SU-DHL-6 (cell line): Measurements from ENCODE around the gene GPR89A.

Experiments used
- H2AFZ ChIP-seq: fragments of 200-600 bp; sonication (generic); 2 replicates; pipeline ENCODE4 v1.6.1; 2014; ENCODE audit warnings: low read depth, mild to moderate bottlenecking, moderate library complexity, mixed read lengths, antibody characterized with exemption, low read length; ENCODE audit not compliant: severe bottlenecking
- H3F3A ChIP-seq: fragments of 200-600 bp; shearing (Covaris generic); 2 replicates; pipeline ENCODE4 v1.6.0; 2016; ENCODE audit warnings: antibody characterized with exemption, mild to moderate bottlenecking; ENCODE audit not compliant: insufficient read depth
- H3K27ac ChIP-seq: fragments of 200-600 bp; sonication (generic); 2 replicates; pipeline ENCODE4 v1.5.1; 2016; ENCODE audit warnings: low read depth, mild to moderate bottlenecking, low read length, moderate library complexity, mixed read lengths
- H3K27me3 ChIP-seq: fragments of 200-600 bp; sonication (generic), shearing (Covaris generic); 2 replicates; pipeline ENCODE4 v1.6.0; 2014; ENCODE audit warnings: mild to moderate bottlenecking, low read length
- H3K36me3 ChIP-seq: fragments of 200-600 bp; sonication (generic); 2 replicates; pipeline ENCODE4 v1.6.1; 2014; ENCODE audit warnings: mild to moderate bottlenecking, low read length, mixed read lengths
- H3K4me2 ChIP-seq: fragments of 300-600, 200-600 bp; shearing (Covaris generic), sonication (generic); 2 replicates; pipeline ENCODE4 v1.6.0; 2014; ENCODE audit warnings: low read length, low read depth, mild to moderate bottlenecking; ENCODE audit not compliant: poor library complexity, severe bottlenecking
- H3K4me3 ChIP-seq: fragments of 200-600 bp; sonication (generic); 2 replicates; pipeline ENCODE4 v1.5.1; 2014; ENCODE audit warnings: antibody characterized with exemption, low read length, mild to moderate bottlenecking, mixed read lengths; ENCODE audit not compliant: insufficient read depth, poor library complexity, severe bottlenecking
- H3K79me2 ChIP-seq: fragments of 200-600 bp; sonication (generic); 2 replicates; pipeline ENCODE4 v1.6.1; 2014; ENCODE audit warnings: mild to moderate bottlenecking, low read length, moderate library complexity; ENCODE audit not compliant: insufficient read depth
- H3K9ac ChIP-seq: fragments of 200-600 bp; sonication (generic); 2 replicates; pipeline ENCODE4 v1.7.0; 2014; ENCODE audit warnings: mild to moderate bottlenecking, low read length
- H3K9me2 ChIP-seq: fragments of 200-600 bp; sonication (generic); replicated peaks from 2 replicates; pipeline ENCODE4 v1.6.1; 2014; ENCODE audit warnings: low read length; ENCODE audit not compliant: insufficient read depth
- H3K9me3 ChIP-seq: fragments of 200-600 bp; sonication (generic); 2 replicates; pipeline ENCODE4 v1.6.1; 2014; ENCODE audit warnings: low read length, mixed read lengths; ENCODE audit not compliant: insufficient read depth
- H4K20me1 ChIP-seq: fragments of 200-600 bp; sonication (generic); 2 replicates; pipeline ENCODE4 v1.6.1; 2014; ENCODE audit warnings: low read depth, mild to moderate bottlenecking, antibody characterized with exemption, low read length, moderate library complexity, mixed read lengths
- CTCF ChIP-seq: fragments of 200-600 bp; sonication (generic); IDR thresholded peaks from one replicate; pipeline ENCODE4 v1.5.1; 2017; ENCODE audit warnings: antibody characterized with exemption, mild to moderate bottlenecking, low read length, moderate library complexity; ENCODE audit not compliant: insufficient read depth, poor library complexity, severe bottlenecking
- EZH2phosphoT487 ChIP-seq: fragments of 200-600 bp; sonication (generic), shearing (Covaris generic); conservative IDR thresholded peaks from 2 replicates; pipeline ENCODE4 v1.6.1; 2018; ENCODE audit warnings: mild to moderate bottlenecking, antibody characterized with exemption, low read length, moderate library complexity, mixed read lengths

GPR89A gene

GRCh38 chr1:145696630-145696960 lies 88.8 kb downstream of the GPR89A start:
- no peaks in the 10 kb centered on the region for H3K9me2 ChIP-seq
- H3K9ac ChIP-seq, result no peak overlapping the region
- no peaks in the 10 kb centered on the region for H3K36me3 ChIP-seq
- no peak overlapping the region for H3K4me2 ChIP-seq
- no peaks in the 10 kb centered on the region for H4K20me1 ChIP-seq
- no peaks in the 10 kb centered on the region for H3K27me3 ChIP-seq
- no peaks in the 10 kb centered on the region for H3K79me2 ChIP-seq
- H2AFZ ChIP-seq, result no peak overlapping the region
- H3K27ac ChIP-seq, result no peak overlapping the region
- no peaks in the 10 kb centered on the region for H3K9me3 ChIP-seq
- no peak for TF ChIP-seq EZH2phosphoT487
- no peak for TF ChIP-seq CTCF
- H3K4me3 ChIP-seq, result no peak overlapping the region
- H3F3A ChIP-seq, result no peaks in the 10 kb centered on the region

- no peaks in the 10 kb centered on the region for H3K79me2 ChIP-seq
- no peak overlapping the region for H3K27ac ChIP-seq
- H3K4me3 ChIP-seq, result no peak overlapping the region
- no peaks in the 10 kb centered on the region for H3K9me2 ChIP-seq
- H3F3A ChIP-seq, result no peaks in the 10 kb centered on the region
- no peak overlapping the region for H3K9ac ChIP-seq
- H4K20me1 ChIP-seq, result no peaks in the 10 kb centered on the region
- TF ChIP-seq CTCF (no peak), EZH2phosphoT487 (no peak)
- no peaks in the 10 kb centered on the region for H3K36me3 ChIP-seq
- H2AFZ ChIP-seq, result no peak overlapping the region
- H3K27me3 ChIP-seq, result no peaks in the 10 kb centered on the region
- no peaks in the 10 kb centered on the region for H3K9me3 ChIP-seq
- no peak overlapping the region for H3K4me2 ChIP-seq
Measured at GRCh38 chr1:145701306-145701862, 93.6 kb downstream of the GPR89A start.

GRCh38 chr1:145702052-145702451 lies 94.3 kb downstream of the GPR89A start:
- no peak overlapping the region for H3K4me2 ChIP-seq
- no peaks in the 10 kb centered on the region for H3K9me3 ChIP-seq
- H3K9ac ChIP-seq, result no peak overlapping the region
- no peak overlapping the region for H2AFZ ChIP-seq
- H3K9me2 ChIP-seq, result no peaks in the 10 kb centered on the region
- H3K4me3 ChIP-seq, result no peak overlapping the region
- no peaks in the 10 kb centered on the region for H3K27me3 ChIP-seq
- H3K27ac ChIP-seq, result no peak overlapping the region
- H3F3A ChIP-seq, result no peaks in the 10 kb centered on the region
- H4K20me1 ChIP-seq, result no peaks in the 10 kb centered on the region
- no peaks in the 10 kb centered on the region for H3K79me2 ChIP-seq
- no peaks in the 10 kb centered on the region for H3K36me3 ChIP-seq
- no peak for TF ChIP-seq CTCF
- no peak for TF ChIP-seq EZH2phosphoT487
